Prostate gland (tissue), 2 donors: ENCODE results near the gene HECW1. TPM values are rescaled to one million over a fixed set of nuclear protein-coding genes. Genes with fewer than 3 reads are reported as not detected.
"Not testable (repeated sequence)": the region's sequence is repeated elsewhere in the genome, so short reads cannot be mapped to it uniquely, and the experiment has no call there.

Source experiments
- DNase-seq: peaks from one replicate; pipeline ENCODE4 v3.0.0-alpha.2; 2019; ENCODE audit warnings: low spot score
- H3K27ac ChIP-seq, 2 donors: fragments of 200-600 bp; sonication (generic); 2 replicates each; pipeline ENCODE4 v1.5.1; 2017 to 2019
- H3K27me3 ChIP-seq: fragments of 200-600 bp; sonication (generic); replicated peaks from 2 replicates; pipeline ENCODE4 v1.5.1; 2019; ENCODE audit not compliant: insufficient read depth
- H3K36me3 ChIP-seq, 2 donors: fragments of 200-600 bp; sonication (generic); 1 replicate in 1 of 2; 2 replicates in 1 of 2; pipeline versions ENCODE4 v1.5.1 to v1.8.1; 2017 to 2019
- H3K4me1 ChIP-seq: fragments of 200-600 bp; sonication (generic); replicated peaks from 2 replicates; pipeline ENCODE4 v1.5.1; 2019
- H3K4me3 ChIP-seq, 2 donors: fragments of 200-600 bp; sonication (generic); 2 replicates each; pipeline ENCODE4 v1.5.1; 2017 to 2019
- H3K9me3 ChIP-seq: fragments of 200-600 bp; sonication (generic); 2 replicates; pipeline ENCODE4 v1.5.1; 2017
- POLR2A ChIP-seq: fragments of 450-650 bp; IDR thresholded peaks from one replicate; pipeline ENCODE4 v1.6.1; 2016; ENCODE audit warnings: antibody characterized with exemption, mild to moderate bottlenecking
- POLR2AphosphoS5 ChIP-seq: sonication (generic); formaldehyde crosslinking; IDR thresholded peaks from one replicate; pipeline ENCODE4 v1.6.1; 2017; ENCODE audit warnings: antibody characterized with exemption
- WGBS: methylation state at CpG from one replicate; pipeline ENCODE4 v1.1.5; 2018; 5-methylcytosine and 5-hydroxymethylcytosine counted together
- intact Hi-C: fragments of 100-400 bp; cut with DNase I; formaldehyde crosslinking; loops from one replicate; pipeline ENCODE4 v1.14.2; 2022
- total RNA-seq, 2 donors: library from RNA; depleted of rRNA; stranded (reverse); fragments of >200 nt; gene quantifications; one replicate each; pipeline ENCODE4 v1.1.0, GENCODE V29; 2016
- TF ChIP-seq, protein P1 (sequence below), 4 experiments: fragments of 200-600 bp in 2 of 4; fragments of 450-650 bp in 2 of 4; sonication (generic) in 2 of 4; IDR thresholded peaks; 1 replicate in 3 of 4; 2 replicates in 1 of 4; pipeline ENCODE4 v1.5.1; 2016 to 2019; ENCODE audit warnings: antibody characterized with exemption in 4 of 4, mild to moderate bottlenecking in 2 of 4, moderate library complexity in 2 of 4

The HECW1 gene
- total RNA-seq, 2 donors from 2014 or later = 1.4 to 10.3 TPM

DNA sequence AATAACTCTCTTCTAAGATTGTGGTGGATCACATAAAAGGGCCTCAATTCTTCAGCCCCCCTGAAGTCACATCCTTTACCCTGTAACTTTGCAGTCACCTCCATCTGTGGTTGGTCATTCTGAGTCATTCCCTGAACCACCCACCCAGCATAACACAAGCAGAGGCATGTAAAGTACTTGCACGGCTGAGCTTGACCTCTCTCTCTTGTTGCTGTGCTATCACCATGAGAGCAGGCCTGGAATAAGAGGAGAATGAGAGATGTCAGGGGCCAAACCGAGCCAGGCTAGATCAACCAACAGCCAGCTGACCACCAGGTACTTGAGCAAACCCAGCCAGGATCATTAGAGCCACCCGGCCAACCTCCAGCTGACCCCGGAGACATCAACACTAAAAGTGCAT lies 457.0 kb downstream of the HECW1 start:
- H3K9me3 ChIP-seq = no peaks in the 10 kb centered on the region
- H3K27me3 ChIP-seq = no peaks in the 10 kb centered on the region
- intact Hi-C loops = no loop called here
- H3K4me3 ChIP-seq = no peak overlapping the region
- H3K27ac ChIP-seq = no peak overlapping the region
- no peak for DNase-seq
- H3K4me1 ChIP-seq = no peaks in the 10 kb centered on the region
- 81% methylated on average over 4 of the region's 4 CpGs for WGBS
- H3K36me3 ChIP-seq = no peaks in the 10 kb centered on the region
- TF ChIP-seq POLR2AphosphoS5 = no peak
- TF ChIP-seq, protein P1, sequence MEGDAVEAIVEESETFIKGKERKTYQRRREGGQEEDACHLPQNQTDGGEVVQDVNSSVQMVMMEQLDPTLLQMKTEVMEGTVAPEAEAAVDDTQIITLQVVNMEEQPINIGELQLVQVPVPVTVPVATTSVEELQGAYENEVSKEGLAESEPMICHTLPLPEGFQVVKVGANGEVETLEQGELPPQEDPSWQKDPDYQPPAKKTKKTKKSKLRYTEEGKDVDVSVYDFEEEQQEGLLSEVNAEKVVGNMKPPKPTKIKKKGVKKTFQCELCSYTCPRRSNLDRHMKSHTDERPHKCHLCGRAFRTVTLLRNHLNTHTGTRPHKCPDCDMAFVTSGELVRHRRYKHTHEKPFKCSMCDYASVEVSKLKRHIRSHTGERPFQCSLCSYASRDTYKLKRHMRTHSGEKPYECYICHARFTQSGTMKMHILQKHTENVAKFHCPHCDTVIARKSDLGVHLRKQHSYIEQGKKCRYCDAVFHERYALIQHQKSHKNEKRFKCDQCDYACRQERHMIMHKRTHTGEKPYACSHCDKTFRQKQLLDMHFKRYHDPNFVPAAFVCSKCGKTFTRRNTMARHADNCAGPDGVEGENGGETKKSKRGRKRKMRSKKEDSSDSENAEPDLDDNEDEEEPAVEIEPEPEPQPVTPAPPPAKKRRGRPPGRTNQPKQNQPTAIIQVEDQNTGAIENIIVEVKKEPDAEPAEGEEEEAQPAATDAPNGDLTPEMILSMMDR (IDR thresholded peaks at IDR 0.05) = no peak

GRCh38 chr7:43570688-43571365 lies 458.4 kb downstream of the HECW1 start:
- TF ChIP-seq POLR2A (no peak), POLR2AphosphoS5 (no peak)
- TF ChIP-seq, protein P1 (IDR thresholded peaks at IDR 0.05) = no peak
- no peak for DNase-seq
- 91% methylated on average over 4 of the region's 4 CpGs for WGBS
- Histone ChIP-seq H3K27me3 (no peaks in the 10 kb centered on the region), H3K27ac (no peak overlapping the region), H3K36me3 (no peaks in the 10 kb centered on the region), H3K9me3 (no peaks in the 10 kb centered on the region), H3K4me1 (no peaks in the 10 kb centered on the region), H3K4me3 (no peak overlapping the region)
- intact Hi-C loops = no loop called here

GRCh38 chr7:43572516-43573049 lies 460.1 kb downstream of the HECW1 start:
- no peaks in the 10 kb centered on the region for H3K36me3 ChIP-seq
- WGBS = 24% methylated on average over 1 of the region's 1 CpG
- H3K27me3 ChIP-seq = no peaks in the 10 kb centered on the region
- H3K4me1 ChIP-seq = no peaks in the 10 kb centered on the region
- intact Hi-C loops = no loop called here
- no peak for TF ChIP-seq POLR2A
- TF ChIP-seq POLR2AphosphoS5 = no peak
- no peak overlapping the region for H3K4me3 ChIP-seq
- no peak for DNase-seq
- no peaks in the 10 kb centered on the region for H3K9me3 ChIP-seq
- H3K27ac ChIP-seq = no peak overlapping the region

GRCh38 chr7:43573832-43574231 lies 461.4 kb downstream of the HECW1 start:
- H3K27me3 ChIP-seq, H3K36me3 ChIP-seq, H3K4me3 ChIP-seq, DNase-seq, intact Hi-C loops, H3K27ac ChIP-seq, H3K4me1 ChIP-seq, H3K9me3 ChIP-seq: not testable (repeated sequence)
- WGBS = 88% methylated on average over 2 of the region's 2 CpGs

DNA sequence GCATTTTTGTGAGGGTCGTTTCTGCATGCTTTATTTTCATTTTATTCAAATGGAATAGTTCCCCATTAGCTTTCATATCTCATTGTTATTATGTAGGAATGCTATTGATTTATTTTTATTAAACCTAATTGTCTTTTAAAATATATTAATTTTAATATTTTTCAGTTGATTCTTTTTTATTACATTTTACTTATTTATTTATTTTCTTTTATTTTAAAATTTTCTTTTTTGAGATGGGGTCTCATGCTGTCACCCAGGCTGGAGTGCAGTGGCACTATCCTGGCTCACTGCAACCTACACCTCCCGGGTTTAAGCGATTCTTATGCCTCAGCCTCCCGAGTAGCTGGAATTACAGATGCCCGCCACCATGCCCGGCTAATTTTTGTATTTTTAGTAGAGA lies 463.1 kb downstream of the HECW1 start:
- Histone ChIP-seq H3K4me1 (no peaks in the 10 kb centered on the region), H3K36me3 (no peaks in the 10 kb centered on the region), H3K4me3 (no peak overlapping the region), H3K27me3 (no peaks in the 10 kb centered on the region), H3K9me3 (no peaks in the 10 kb centered on the region), H3K27ac (no peak overlapping the region)
- no peak for DNase-seq
- TF ChIP-seq POLR2A (no peak), POLR2AphosphoS5 (no peak)
- TF ChIP-seq, protein P1 (IDR thresholded peaks at IDR 0.05) = no peak
- 93% methylated on average over 6 of the region's 6 CpGs for WGBS
- intact Hi-C loops = no loop called here

- no peaks in the 10 kb centered on the region for H3K27me3 ChIP-seq
- no peaks in the 10 kb centered on the region for H3K9me3 ChIP-seq
- no peaks in the 10 kb centered on the region for H3K4me1 ChIP-seq
- TF ChIP-seq POLR2A (no peak), POLR2AphosphoS5 (no peak)
- TF ChIP-seq, protein P1 (IDR thresholded peaks at IDR 0.05) = no peak
- intact Hi-C loops = no loop called here
- H3K4me3 ChIP-seq = no peak overlapping the region
- H3K27ac ChIP-seq = no peak overlapping the region
- WGBS = 97% methylated on average over 3 of the region's 3 CpGs
- H3K36me3 ChIP-seq = no peaks in the 10 kb centered on the region
- DNase-seq = no peak
Observed at GRCh38 chr7:43576241-43576640, 463.8 kb downstream of the HECW1 start.
